Nasal cavity respiratory epithelium epithelial cell of viscerocranial mucosa (primary cell): ENCODE results near the gene OSGEPL1. TPM values are rescaled to one million over a fixed set of nuclear protein-coding genes. Genes with fewer than 3 reads are reported as not detected.

Source experiments
- total RNA-seq: library from RNA; depleted of rRNA; stranded (reverse); fragments of >200 nt; gene quantifications from 2 replicates; pipeline ENCODE4 v1.2.3, GENCODE V29; 2014

The OSGEPL1 gene
- total RNA-seq: 7.5 and 7.7 TPM in 2 replicates

GRCh38 chr2:189762551-189763298 is at the start of gene OSGEPL1:
OSGEPL1 (minus strand) TSS chr2:189762792; CDS start chr2:189761640, 1,152 bp downstream.

GRCh38 chr2:189783927-189784867 is 21.6 kb upstream of the OSGEPL1 start, which contains the start of the genes ORMDL1 and PMS1:
ORMDL1 (minus strand) TSS chr2:189784339; CDS start chr2:189782595, 1,744 bp downstream.
PMS1 (plus strand) TSS chr2:189784450; CDS start chr2:189791810, 7,360 bp downstream.

Other genes with a start within 250 kb of the OSGEPL1 start
- gene SLC40A1, start 182.0 kb downstream of the OSGEPL1 start, total RNA-seq: 1.4 and 5.0 TPM in 2 replicates
- gene ASNSD1, start 101.3 kb downstream of the OSGEPL1 start, total RNA-seq: 41.4 and 48.2 TPM in 2 replicates
- gene ANKAR, start 88.1 kb downstream of the OSGEPL1 start, total RNA-seq: 2.4 and 4.6 TPM in 2 replicates
- 43.1 and 47.8 TPM in 2 replicates for gene ORMDL1, start 21.5 kb upstream of the OSGEPL1 start, total RNA-seq
- gene PMS1, start 21.7 kb upstream of the OSGEPL1 start, total RNA-seq: 25.0 and 29.7 TPM in 2 replicates